Right lobe of liver (tissue), 6 donors: Measurements from ENCODE around the gene SAP30BP. TPM values are rescaled to one million over a fixed set of nuclear protein-coding genes. Genes with fewer than 3 reads are reported as not detected.

Experiments used
- ATAC-seq, 4 donors: fragments of 200-7000 bp; cut with Tn5 transposase; one replicate each; pipeline ENCODE4 v1.9.1; 2020; ENCODE audit warnings: mild to moderate bottlenecking in 4 of 4, moderate library complexity in 4 of 4
- DNase-seq, 3 donors: peaks; one replicate each; pipeline ENCODE4 v3.0.0-alpha.2; 2020
- H3K27ac ChIP-seq, 3 donors: fragments of 200-600 bp; one replicate each; pipeline ENCODE4 v1.8.0; 2022
- H3K27me3 ChIP-seq, 2 donors: fragments of 200-600 bp; one replicate each; pipeline ENCODE4 v1.8.0; 2022
- H3K36me3 ChIP-seq, 4 donors: fragments of 200-600 bp; sonication (generic) in 1 of 4; one replicate each; pipeline versions ENCODE4 v1.5.1 to v1.8.0; 2017 to 2022; ENCODE audit warnings: control low read depth in 1 of 4
- H3K4me1 ChIP-seq, 4 donors: fragments of 200-600 bp; sonication (generic) in 1 of 4; one replicate each; pipeline versions ENCODE4 v1.5.1 to v1.8.0; 2017 to 2022; ENCODE audit warnings: control low read depth in 1 of 4
- H3K4me3 ChIP-seq, 3 donors: fragments of 200-600 bp; one replicate each; pipeline ENCODE4 v1.8.0; 2022
- H3K9me3 ChIP-seq, 4 donors: fragments of 200-600 bp; sonication (generic) in 1 of 4; one replicate each; pipeline versions ENCODE4 v1.5.1 to v1.8.0; 2017 to 2022; ENCODE audit warnings: control low read depth in 1 of 4
- POLR2A ChIP-seq: fragments of 450-650 bp; IDR thresholded peaks from one replicate; pipeline ENCODE4 v1.6.1; 2017; ENCODE audit warnings: antibody characterized with exemption, mild to moderate bottlenecking
- WGBS: methylation state at CpG from one replicate; pipeline ENCODE4 v1.1.6; 2018; ENCODE audit warnings: low coverage, low lambda C conversion rate; ENCODE audit not compliant: insufficient coverage; ENCODE audit errors: missing lambda C conversion rate; 5-methylcytosine and 5-hydroxymethylcytosine counted together
- intact Hi-C, 2 donors: fragments of 100-400 bp; cut with DNase I; formaldehyde crosslinking; loops; one replicate each; pipeline versions ENCODE4 v1.11.2 to v1.14.1; 2022
- total RNA-seq, 6 experiments: library from RNA; depleted of rRNA in 2 of 6; stranded (reverse); fragments of >200 nt in 2 of 6; fragmentation: NEBNext Ultra II Directional in 3 of 6; extraction: Animal tissue kit (Norgen Biotek cat#: 25700) in 3 of 6; gene quantifications; one replicate each; pipeline versions ENCODE4 v1.1.0 to v1.2.4, GENCODE V29; 2016 to 2023
- TF ChIP-seq, protein P1 (sequence below), 4 donors: fragments of 200-600 bp in 3 of 4; fragments of 450-650 bp in 1 of 4; IDR thresholded peaks; one replicate each; pipeline versions ENCODE4 v1.5.1 to v1.8.0; 2016 to 2022; ENCODE audit warnings: antibody characterized with exemption in 4 of 4, mild to moderate bottlenecking in 2 of 4
- donor health status: DM: no; HTN: yes; CAD: no.
- donor health status: DM: no; HTN: no; CAD: no.
- donor health status: DM: no; HTN: no; CAD: no.
- donor health status: DM: no; HTN: yes; CAD: no.
- donor health status: DM: no; HTN: yes; CAD: no.

SAP30BP gene
- total RNA-seq, 6 experiments from 2014 or later: 24.0 to 36.0 (median 27.0) TPM

- Histone ChIP-seq H3K36me3 (no peaks in the 10 kb centered on the region), H3K27ac (no peak overlapping the region), H3K27me3 (no peaks in the 10 kb centered on the region), H3K9me3 (no peaks in the 10 kb centered on the region), H3K4me3 (no peak overlapping the region), H3K4me1 (peaks cover 0 to 19% (median 7%) of the 10 kb centered on the region in 4 donors)
- no peak for ATAC-seq
- 85% methylated on average over 13 of the region's 24 CpGs for WGBS
- no peak for DNase-seq
- intact Hi-C loops: loop anchor here (5.0 to 10.0 kb wide), 2 partner anchors 73 to 75 kb away; no protein-coding TSS in a partner anchor
- no peak for TF ChIP-seq POLR2A
- TF ChIP-seq, protein P1, sequence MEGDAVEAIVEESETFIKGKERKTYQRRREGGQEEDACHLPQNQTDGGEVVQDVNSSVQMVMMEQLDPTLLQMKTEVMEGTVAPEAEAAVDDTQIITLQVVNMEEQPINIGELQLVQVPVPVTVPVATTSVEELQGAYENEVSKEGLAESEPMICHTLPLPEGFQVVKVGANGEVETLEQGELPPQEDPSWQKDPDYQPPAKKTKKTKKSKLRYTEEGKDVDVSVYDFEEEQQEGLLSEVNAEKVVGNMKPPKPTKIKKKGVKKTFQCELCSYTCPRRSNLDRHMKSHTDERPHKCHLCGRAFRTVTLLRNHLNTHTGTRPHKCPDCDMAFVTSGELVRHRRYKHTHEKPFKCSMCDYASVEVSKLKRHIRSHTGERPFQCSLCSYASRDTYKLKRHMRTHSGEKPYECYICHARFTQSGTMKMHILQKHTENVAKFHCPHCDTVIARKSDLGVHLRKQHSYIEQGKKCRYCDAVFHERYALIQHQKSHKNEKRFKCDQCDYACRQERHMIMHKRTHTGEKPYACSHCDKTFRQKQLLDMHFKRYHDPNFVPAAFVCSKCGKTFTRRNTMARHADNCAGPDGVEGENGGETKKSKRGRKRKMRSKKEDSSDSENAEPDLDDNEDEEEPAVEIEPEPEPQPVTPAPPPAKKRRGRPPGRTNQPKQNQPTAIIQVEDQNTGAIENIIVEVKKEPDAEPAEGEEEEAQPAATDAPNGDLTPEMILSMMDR (IDR thresholded peaks at IDR 0.05): no peak
These were observed 84.7 kb downstream of the SAP30BP start for GRCh38 chr17:75751676-75752404.

DNA sequence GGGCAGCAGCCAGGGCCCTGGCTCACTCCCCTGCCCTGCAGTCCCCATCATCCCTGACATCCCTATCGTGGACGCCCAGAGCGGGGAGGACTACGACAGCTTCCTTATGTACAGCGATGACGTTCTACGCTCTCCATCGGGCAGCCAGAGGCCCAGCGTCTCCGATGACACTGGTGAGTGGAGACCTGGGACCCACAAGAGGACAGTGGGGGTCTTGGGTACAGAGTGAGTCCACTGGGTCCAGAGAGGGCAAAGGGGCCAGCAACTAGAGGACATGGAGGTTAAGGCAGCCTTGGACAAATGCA, 85.2 kb downstream of the SAP30BP start:
- TF ChIP-seq POLR2A: no peak
- Histone ChIP-seq H3K4me3 (no peak overlapping the region), H3K9me3 (no peaks in the 10 kb centered on the region), H3K27ac (no peak overlapping the region), H3K27me3 (no peaks in the 10 kb centered on the region), H3K4me1 (peaks cover 0 to 19% (median 7%) of the 10 kb centered on the region in 4 donors), H3K36me3 (no peaks in the 10 kb centered on the region)
- ATAC-seq (no peak), DNase-seq (no peak)
- intact Hi-C loops: loop anchor here (5.0 to 10.0 kb wide), 2 partner anchors 72 to 75 kb away; no protein-coding TSS in a partner anchor
- WGBS: 100% methylated on average over 2 of the region's 10 CpGs

DNA sequence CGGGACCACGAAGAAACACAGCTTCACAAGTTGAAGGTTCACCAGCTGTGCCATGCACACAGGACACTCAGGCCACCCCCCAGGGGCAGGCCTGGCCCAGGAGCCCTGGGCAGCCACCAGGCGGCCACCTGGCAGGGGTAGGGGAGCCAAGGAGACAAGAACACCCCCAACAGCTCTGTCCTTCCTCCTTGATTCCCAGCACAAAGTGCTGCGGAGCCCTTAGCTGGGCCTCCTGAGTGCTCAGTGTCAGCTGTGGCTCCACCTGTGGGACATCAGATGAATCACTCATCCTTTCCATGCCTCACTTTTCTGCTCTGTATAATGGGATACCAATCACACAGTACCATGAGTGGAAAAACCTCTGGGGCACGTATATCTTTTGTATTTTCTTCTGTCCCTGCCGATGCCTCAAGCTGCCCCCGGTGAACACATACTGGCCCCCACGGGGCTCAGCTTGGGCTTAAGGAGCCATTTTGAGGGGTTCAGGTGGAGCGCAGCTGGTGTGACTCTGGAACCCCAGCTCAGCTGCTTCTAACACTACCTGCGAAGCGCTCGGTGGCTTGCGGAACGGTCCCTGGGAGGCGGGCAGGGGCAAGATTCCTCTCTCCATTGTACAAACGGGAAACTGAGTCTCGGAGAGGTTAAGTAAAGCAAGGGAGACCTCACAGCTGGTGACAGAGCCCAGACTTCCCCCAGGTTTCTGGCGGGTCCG, 85.8 kb downstream of the SAP30BP start:
- Histone ChIP-seq H3K36me3 (peaks cover 0 to 2% (median 0%) of the 10 kb centered on the region in 4 donors), H3K27ac (peak overlapping the region in 2 of 3 donors; percentile 40 to 45), H3K9me3 (no peaks in the 10 kb centered on the region), H3K4me3 (peak overlapping the region; percentile 44 to 60 (median 54)), H3K4me1 (peaks cover 0 to 15% (median 7%) of the 10 kb centered on the region in 4 donors), H3K27me3 (no peaks in the 10 kb centered on the region)
- DNase-seq: no peak
- TF ChIP-seq POLR2A: no peak
- TF ChIP-seq, protein P1 (IDR thresholded peaks at IDR 0.05): no peak
- ATAC-seq: no peak
- 35% methylated on average over 8 of the region's 19 CpGs for WGBS
- intact Hi-C loops: loop anchor here (5.0 to 10.0 kb wide), 2 partner anchors 72 to 76 kb away; no protein-coding TSS in a partner anchor

- 7% methylated on average over 3 of the region's 76 CpGs for WGBS
- no peaks in the 10 kb centered on the region for H3K27me3 ChIP-seq
- DNase-seq (peak; percentile 77 to 84 (median 82)), ATAC-seq (peak; percentile 59 to 83 (median 70))
- intact Hi-C loops: loop anchor here (5.0 to 10.0 kb wide), 2 partner anchors 71 to 76 kb away; no protein-coding TSS in a partner anchor
- peak overlapping the region; percentile 40 to 75 (median 45) for H3K27ac ChIP-seq
- H3K4me1 ChIP-seq: peaks cover 0 to 15% (median 7%) of the 10 kb centered on the region in 4 donors
- peaks cover 0 to 4% (median 0%) of the 10 kb centered on the region in 4 donors for H3K36me3 ChIP-seq
- TF ChIP-seq, protein P1 (IDR thresholded peaks at IDR 0.05): peak; percentile 54 to 90 (median 80)
- peak; percentile 11 for TF ChIP-seq POLR2A
- H3K9me3 ChIP-seq: no peaks in the 10 kb centered on the region
- peak overlapping the region; percentile 44 to 60 (median 54) for H3K4me3 ChIP-seq
These were observed 86.6 kb downstream of the SAP30BP start for GRCh38 chr17:75753514-75754377.
